HCT116 (cell line): ENCODE measurements around the gene DDX52.

Experiments used
- CTCF ChIP-seq, 3 experiments: fragments of 200-600 bp in 1 of 3; sonication (generic) in 1 of 3; IDR thresholded peaks in 2 of 3; conservative IDR thresholded peaks in 1 of 3; 2 replicates each; pipeline ENCODE4 v1.5.1; 2012 to 2017; ENCODE audit warnings: low read depth in 2 of 3, low read length in 2 of 3, antibody characterized with exemption in 1 of 3, borderline replicate concordance in 1 of 3, control low read depth in 1 of 3, mild to moderate bottlenecking in 1 of 3, mixed read lengths in 1 of 3, mixed run types in 1 of 3, moderate library complexity in 1 of 3; ENCODE audit not compliant: insufficient read depth in 1 of 3
- EGR1 ChIP-seq: IDR thresholded peaks from 2 replicates; pipeline ENCODE4 v1.6.1; 2012; ENCODE audit warnings: low read depth
- JUND ChIP-seq: IDR thresholded peaks from 2 replicates; pipeline ENCODE4 v1.6.1; 2012
- SP1 ChIP-seq: IDR thresholded peaks from 2 replicates; pipeline ENCODE4 v1.6.1; 2012; ENCODE audit warnings: low read depth

- no peak for TF ChIP-seq SP1
- no peak for TF ChIP-seq EGR1
- no peak for TF ChIP-seq CTCF (IDR thresholded peaks at IDR 0.05 in 2 of 3, conservative IDR thresholded peaks at IDR 0.05 in 1 of 3; ENCODE audit: borderline replicate concordance in 1 of 3, insufficient read depth in 1 of 3, low read depth in 2 of 3, low read length in 2 of 3)
- TF ChIP-seq JUND, result no peak
Observed at GRCh38 chr17:37667039-37667438, 23.8 kb upstream of the DDX52 start.
